ENCODE measurements around the gene TMEM11. TPM values are rescaled to one million over a fixed set of nuclear protein-coding genes. Genes with fewer than 3 reads are reported as not detected.
A peak's percentile ranks its signal among the peaks of the same experiment; 100 is the strongest.

TMEM11 gene
- polyA plus RNA-seq, 3 donors = 25.7 to 68.1 (median 59.5) TPM

- intact Hi-C loops (cut with micrococcal nuclease) = loop anchor here (5.0 kb wide), 4 partner anchors 39 to 171 kb away; partner anchors contain the start of genes NATD1 (in 2 of the 2), DHRS7B (in 1 of the 2) and USP22 (in 1 of the 2)
- Mint-ChIP-seq H3K27ac (peak overlapping the region; percentile 84 to 98 (median 97)), H3K36me3 (peaks cover 16 to 34% of the 10 kb centered on the region in 2 donors), H3K4me1 (peaks cover 63% of the 10 kb centered on the region), H3K27me3 (ENCODE audit: low read depth in 3 of 3) (no peaks in the 10 kb centered on the region), H3K4me3 (peak overlapping the region; percentile 87 to 97), H3K9me3 (no peaks in the 10 kb centered on the region)
- WGBS (ENCODE audit: insufficient coverage) = under 1% methylated on average over 35 of the region's 35 CpGs
- DNase-seq = peak; percentile 62 to 67 (median 66)
- no peak for TF ChIP-seq CTCF (IDR thresholded peaks at IDR 0.05)
- Histone ChIP-seq H3K4me1 (ENCODE audit: control insufficient read depth in 1 of 2, insufficient read depth in 2 of 2, low read length in 2 of 2) (peaks cover 51 to 66% of the 10 kb centered on the region in 2 donors), H3K4me2 (replicated peaks; ENCODE audit: extremely low read depth, low read length, poor library complexity, severe bottlenecking) (peak overlapping the region; percentile 88), H3K9me3 (replicated peaks in 1 of 2; ENCODE audit: control insufficient read depth in 1 of 2, insufficient read depth in 1 of 2, low read length in 2 of 2) (no peaks in the 10 kb centered on the region), H3K27ac (ENCODE audit: low read depth in 1 of 2, low read length in 2 of 2) (peak overlapping the region; percentile 93), H3K27me3 (ENCODE audit: control insufficient read depth in 2 of 2, insufficient read depth in 2 of 2, low read length in 2 of 2) (no peaks in the 10 kb centered on the region), H2AFZ (ENCODE audit: insufficient read depth, low read depth, low read length, poor library complexity, severe bottlenecking) (peak overlapping the region; percentile 86), H3K4me3 (replicated peaks in 1 of 3; ENCODE audit: low read depth in 2 of 3, low read length in 3 of 3) (peak overlapping the region; percentile 81 to 95 (median 93)), H3K36me3 (replicated peaks in 1 of 2; ENCODE audit: control insufficient read depth in 1 of 2, insufficient read depth in 2 of 2, low read length in 2 of 2) (peaks cover 18 to 26% of the 10 kb centered on the region in 2 donors), H3K79me2 (ENCODE audit: insufficient read depth, low read length) (peaks cover 97% of the 10 kb centered on the region), H3K9ac (ENCODE audit: insufficient read depth, low read length, poor library complexity, severe bottlenecking) (peak overlapping the region; percentile 95), H4K20me1 (ENCODE audit: insufficient read depth, low read length) (peaks cover 53% of the 10 kb centered on the region)
Measured at GRCh38 chr17:21213638-21214014, 335 bp downstream of the TMEM11 start.

GRCh38 chr17:21212826-21213637 is 929 bp downstream of the TMEM11 start:
- no peak for DNase-seq
- Histone ChIP-seq H3K27ac (ENCODE audit: low read depth in 1 of 2, low read length in 2 of 2) (peak overlapping the region; percentile 93), H3K9me3 (replicated peaks in 1 of 2; ENCODE audit: control insufficient read depth in 1 of 2, insufficient read depth in 1 of 2, low read length in 2 of 2) (no peaks in the 10 kb centered on the region), H3K4me3 (replicated peaks in 1 of 3; ENCODE audit: low read depth in 2 of 3, low read length in 3 of 3) (peak overlapping the region; percentile 81 to 95 (median 93)), H2AFZ (ENCODE audit: insufficient read depth, low read depth, low read length, poor library complexity, severe bottlenecking) (peak overlapping the region; percentile 86), H4K20me1 (ENCODE audit: insufficient read depth, low read length) (peaks cover 59% of the 10 kb centered on the region), H3K4me1 (ENCODE audit: control insufficient read depth in 1 of 2, insufficient read depth in 2 of 2, low read length in 2 of 2) (peaks cover 49 to 60% of the 10 kb centered on the region in 2 donors), H3K9ac (ENCODE audit: insufficient read depth, low read length, poor library complexity, severe bottlenecking) (peak overlapping the region; percentile 95), H3K36me3 (replicated peaks in 1 of 2; ENCODE audit: control insufficient read depth in 1 of 2, insufficient read depth in 2 of 2, low read length in 2 of 2) (peaks cover 23 to 32% of the 10 kb centered on the region in 2 donors), H3K27me3 (ENCODE audit: control insufficient read depth in 2 of 2, insufficient read depth in 2 of 2, low read length in 2 of 2) (no peaks in the 10 kb centered on the region), H3K79me2 (ENCODE audit: insufficient read depth, low read length) (peaks cover 97% of the 10 kb centered on the region), H3K4me2 (replicated peaks; ENCODE audit: extremely low read depth, low read length, poor library complexity, severe bottlenecking) (peak overlapping the region; percentile 88)
- WGBS (ENCODE audit: insufficient coverage) = 5% methylated on average over 13 of the region's 18 CpGs
- H3K9me3 Mint-ChIP-seq = no peaks in the 10 kb centered on the region
- peaks cover 57% of the 10 kb centered on the region for H3K4me1 Mint-ChIP-seq
- peak overlapping the region; percentile 87 to 97 for H3K4me3 Mint-ChIP-seq
- peak overlapping the region; percentile 84 to 98 (median 97) for H3K27ac Mint-ChIP-seq
- H3K36me3 Mint-ChIP-seq = peaks cover 19 to 38% of the 10 kb centered on the region in 2 donors
- intact Hi-C loops (cut with micrococcal nuclease) = loop anchor here (5.0 kb wide), 4 partner anchors 39 to 171 kb away; partner anchors contain the start of genes NATD1 (in 2 of the 2), DHRS7B (in 1 of the 2) and USP22 (in 1 of the 2)
- H3K27me3 Mint-ChIP-seq (ENCODE audit: low read depth in 3 of 3) = no peaks in the 10 kb centered on the region
- no peak for TF ChIP-seq CTCF (IDR thresholded peaks at IDR 0.05)

Data from CD14-positive monocyte (primary cell).